GM12878 (cell line): ENCODE measurements around the gene CD7. TPM values are rescaled to one million over a fixed set of nuclear protein-coding genes. Genes with fewer than 3 reads are reported as not detected.

Experiments used
- BACH1 ChIP-seq: fragments of 450-650 bp; IDR thresholded peaks from 2 replicates; pipeline ENCODE4 v1.6.1; 2017; ENCODE audit warnings: mild to moderate bottlenecking, borderline replicate concordance
- BCL3 ChIP-seq: IDR thresholded peaks from 2 replicates; pipeline ENCODE4 v1.6.1; 2011; ENCODE audit warnings: borderline replicate concordance, low read depth, mild to moderate bottlenecking, moderate library complexity, low read length; ENCODE audit not compliant: insufficient read depth, poor library complexity, severe bottlenecking
- E2F4 ChIP-seq: IDR thresholded peaks from 2 replicates; pipeline ENCODE4 v1.6.1; 2012; ENCODE audit warnings: low read depth, low read length, improper control_type of control experiment
- E2F8 ChIP-seq: fragments of 450-650 bp; IDR thresholded peaks from 2 replicates; pipeline ENCODE4 v1.6.1; 2018; ENCODE audit warnings: mild to moderate bottlenecking, low read depth, moderate library complexity; ENCODE audit not compliant: partially characterized antibody
- EED ChIP-seq: sonication (generic); IDR thresholded peaks from 2 replicates; pipeline ENCODE4 v1.6.1; 2016; ENCODE audit warnings: antibody characterized with exemption, low read depth
- ETV6 ChIP-seq, 2 experiments: fragments of 450-650 bp in 1 of 2; IDR thresholded peaks in 1 of 2; conservative IDR thresholded peaks in 1 of 2; 2 replicates each; pipeline ENCODE4 v1.6.1; 2014; ENCODE audit warnings: antibody characterized with exemption in 1 of 2, borderline replicate concordance in 1 of 2, low read depth in 1 of 2, mild to moderate bottlenecking in 1 of 2, moderate library complexity in 1 of 2
- MLLT1 ChIP-seq: fragments of 450-650 bp; IDR thresholded peaks from 2 replicates; pipeline ENCODE4 v1.6.1; 2016; ENCODE audit warnings: mild to moderate bottlenecking
- NFYB ChIP-seq: IDR thresholded peaks from 2 replicates; pipeline ENCODE4 v1.6.1; 2011; ENCODE audit warnings: low read depth, mild to moderate bottlenecking, low read length, improper control_type of control experiment, moderate library complexity; ENCODE audit not compliant: insufficient read depth
- PAX8 ChIP-seq: fragments of 450-650 bp; IDR thresholded peaks from 2 replicates; pipeline ENCODE4 v1.6.1; 2017; ENCODE audit warnings: mild to moderate bottlenecking, moderate library complexity
- POLR2AphosphoS2 ChIP-seq: IDR thresholded peaks from 2 replicates; pipeline ENCODE4 v1.6.1; 2011; ENCODE audit warnings: low read depth, mild to moderate bottlenecking, low read length, improper control_type of control experiment, moderate library complexity
- RBBP5 ChIP-seq: fragments of 200-600 bp; sonication (generic); conservative IDR thresholded peaks from 2 replicates; pipeline ENCODE4 v1.6.1; 2016
- SREBF1 ChIP-seq: IDR thresholded peaks from 2 replicates; pipeline ENCODE4 v1.6.1; 2012; ENCODE audit warnings: mild to moderate bottlenecking, low read length
- SREBF2 ChIP-seq: IDR thresholded peaks from 2 replicates; pipeline ENCODE4 v1.6.1; 2012; ENCODE audit warnings: mild to moderate bottlenecking, low read length
- SUPT20H ChIP-seq: IDR thresholded peaks from 2 replicates; pipeline ENCODE4 v1.6.1; 2011; ENCODE audit warnings: low read depth, mild to moderate bottlenecking, low read length, moderate library complexity, borderline replicate concordance; ENCODE audit not compliant: control insufficient read depth
- TCF3 ChIP-seq: IDR thresholded peaks from 2 replicates; pipeline ENCODE4 v1.6.1; 2012; ENCODE audit warnings: low read depth, mild to moderate bottlenecking, low read length, borderline replicate concordance; ENCODE audit not compliant: insufficient read depth
- USF1 ChIP-seq: IDR thresholded peaks from 2 replicates; pipeline ENCODE4 v1.6.1; 2011; ENCODE audit warnings: borderline replicate concordance, low read depth, mild to moderate bottlenecking, moderate library complexity, mixed read lengths, low read length; ENCODE audit not compliant: insufficient read depth; ENCODE audit errors: extremely low read length
- USF2 ChIP-seq: IDR thresholded peaks from 2 replicates; pipeline ENCODE4 v1.6.1; 2011; ENCODE audit warnings: low read depth, low read length, improper control_type of control experiment, borderline replicate concordance
- WRNIP1 ChIP-seq: IDR thresholded peaks from 2 replicates; pipeline ENCODE4 v1.6.1; 2011; ENCODE audit warnings: low read depth, low read length, improper control_type of control experiment, borderline replicate concordance
- ZNF622 ChIP-seq: fragments of 450-650 bp; IDR thresholded peaks from 2 replicates; pipeline ENCODE4 v1.6.1; 2017; ENCODE audit warnings: mild to moderate bottlenecking, inconsistent platforms
- polyA plus RNA-seq, 11 experiments: library from polyadenylated mRNA; depleted of rRNA in 4 of 11; unstranded in 6 of 11; stranded (reverse) in 5 of 11; fragments of >200 nt; fragmentation: Nextera tagmentation in 4 of 11; fragmentation: Illumina TruSeq in 1 of 11; extraction: Ambion mirVana in 4 of 11; extraction: Trizol in 1 of 11; gene quantifications; 1 replicate in 1 of 11; 2 replicates in 10 of 11; pipeline versions ENCODE4 v1.2.1 to v1.2.3, GENCODE V29; 2011 to 2016; ENCODE audit warnings: inconsistent platforms in 2 of 11, missing spikeins in 2 of 11, low read depth in 1 of 11
- total RNA-seq, 4 experiments: library from RNA; depleted of rRNA in 3 of 4; stranded (reverse); fragments of >200 nt in 3 of 4; fragmentation: Illumina TruSeq in 1 of 4; extraction: Trizol in 1 of 4; gene quantifications; 2 replicates each; pipeline versions ENCODE4 v1.2.1 to v1.2.3, GENCODE V29; 2013 to 2021

CD7 gene
- total and polyA plus RNA-seq, 10 of the 15 experiments (the other 5 are each of a cell fraction or from before 2014, with no cell fraction given), result 0.33 TPM; not detected in 9

GRCh38 chr17:82292251-82293154, 24.9 kb downstream of the CD7 start (continued):
- TF ChIP-seq BACH1 (peak; percentile 68; the same call in 1 of the 2 replicates), SREBF1 (no peak), ZNF622 (no peak), RBBP5 (no peak), USF2 (peak; percentile 98), SREBF2 (no peak), E2F8 (no peak), USF1 (peak; percentile 98), SUPT20H (no peak), POLR2AphosphoS2 (peak; percentile 83), MLLT1 (peak; percentile 60), BCL3 (no peak), PAX8 (no peak), ETV6 (conservative IDR thresholded peaks at IDR 0.05 in 1 of 2, IDR thresholded peaks at IDR 0.05 in 1 of 2; ENCODE audit: borderline replicate concordance in 1 of 2, low read depth in 1 of 2) (no peak), EED (peak; percentile 56; the same call in 1 of the 2 replicates), E2F4 (no peak), TCF3 (peak; percentile 15; the same call in 1 of the 2 replicates), NFYB (peak; percentile 96), WRNIP1 (no peak)
